HUES6 (cell line): ENCODE measurements around the gene APOA4.

Experiments used
- H3K27ac ChIP-seq: 2 replicates; pipeline ENCODE4 v1.7.0; 2013; ENCODE audit warnings: low read depth, mild to moderate bottlenecking, low read length, inconsistent platforms
- H3K27me3 ChIP-seq: 2 replicates; pipeline ENCODE4 v1.6.1; 2013; ENCODE audit warnings: low read length; ENCODE audit not compliant: control insufficient read depth, insufficient read depth
- H3K36me3 ChIP-seq: 2 replicates; pipeline ENCODE4 v1.6.1; 2013; ENCODE audit warnings: low read length; ENCODE audit not compliant: control insufficient read depth, insufficient read depth
- H3K4me1 ChIP-seq: 2 replicates; pipeline ENCODE4 v1.6.1; 2013; ENCODE audit warnings: low read length; ENCODE audit not compliant: control insufficient read depth, insufficient read depth
- H3K4me3 ChIP-seq: 2 replicates; pipeline ENCODE4 v1.5.1; 2013; ENCODE audit warnings: low read depth, low read length
- H3K9ac ChIP-seq: one replicate; pipeline ENCODE4 v1.6.1; 2013; ENCODE audit warnings: mild to moderate bottlenecking, low read length
- H3K9me3 ChIP-seq: 2 replicates; pipeline ENCODE4 v1.6.1; 2013; ENCODE audit warnings: low read depth, low read length; ENCODE audit not compliant: control insufficient read depth, insufficient read depth

APOA4 gene

GRCh38 chr11:116788534-116788933 lies 34.6 kb downstream of the APOA4 start:
- peak overlapping the region; percentile 95 for H3K4me3 ChIP-seq
- peaks cover 13% of the 10 kb centered on the region for H3K4me1 ChIP-seq
- H3K9ac ChIP-seq, result peak overlapping the region; percentile 66
- no peaks in the 10 kb centered on the region for H3K9me3 ChIP-seq
- peaks cover 33% of the 10 kb centered on the region for H3K36me3 ChIP-seq
- no peak overlapping the region for H3K27ac ChIP-seq
- H3K27me3 ChIP-seq, result peaks cover 32% of the 10 kb centered on the region

GRCh38 chr11:116787786-116788486 lies 35.2 kb downstream of the APOA4 start, which contains the start of gene ZPR1:
Gene ZPR1 (minus strand): TSS chr11:116788023. CDS start chr11:116787990, 33 bp downstream.
- Histone ChIP-seq H3K27me3 (peaks cover 32% of the 10 kb centered on the region), H3K9ac (peak within 1 kb of the TSS; percentile 66), H3K36me3 (peaks cover 39% of the 10 kb centered on the region), H3K4me1 (peaks cover 13% of the 10 kb centered on the region), H3K27ac (no peak within 1 kb of the TSS; the same call in 1 of the 2 replicates), H3K4me3 (peak within 1 kb of the TSS; percentile 95), H3K9me3 (no peaks in the 10 kb centered on the region)

DNA sequence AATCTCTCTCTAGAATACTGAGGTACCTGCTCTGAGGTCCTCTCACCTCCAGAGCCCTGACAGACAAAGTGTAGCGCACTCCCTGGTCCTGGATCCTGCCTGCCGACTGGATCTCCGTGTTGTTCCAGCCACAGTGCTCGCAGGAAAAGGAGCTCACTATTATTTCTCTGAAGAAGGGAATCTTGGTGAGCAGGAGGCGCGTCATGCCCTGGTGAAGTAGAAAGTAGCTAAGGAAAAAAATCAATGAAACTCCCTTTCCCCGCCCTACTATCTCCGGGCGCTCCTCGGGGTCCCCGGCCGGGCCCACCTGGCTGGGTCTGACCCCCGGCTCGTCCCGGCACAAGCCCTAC lies 35.7 kb downstream of the APOA4 start:
- Histone ChIP-seq H3K4me1 (peaks cover 13% of the 10 kb centered on the region), H3K27ac (no peak overlapping the region; the same call in 1 of the 2 replicates), H3K27me3 (peaks cover 32% of the 10 kb centered on the region), H3K36me3 (peaks cover 44% of the 10 kb centered on the region), H3K9ac (peak overlapping the region; percentile 66), H3K9me3 (no peaks in the 10 kb centered on the region), H3K4me3 (peak overlapping the region; percentile 95)

DNA sequence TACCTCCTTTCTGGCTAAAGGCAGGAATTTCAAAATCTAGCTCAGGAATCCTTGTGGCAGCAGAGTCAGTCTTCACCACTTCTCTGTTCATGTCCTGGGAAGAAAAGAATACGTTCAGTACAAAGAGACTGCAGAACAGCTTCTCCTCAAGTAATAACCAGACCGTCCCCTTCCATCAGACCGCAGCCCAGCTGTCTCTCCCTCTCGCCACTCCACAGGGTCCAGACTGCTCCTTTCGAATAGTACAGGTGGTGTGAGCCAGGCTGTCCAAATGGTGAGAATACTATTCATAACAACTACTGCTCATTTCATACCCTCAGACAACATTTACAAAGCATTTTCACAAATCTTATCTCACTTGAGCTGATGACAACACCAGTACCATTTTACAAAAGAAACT lies 36.1 kb downstream of the APOA4 start:
- Histone ChIP-seq H3K27me3 (peaks cover 30% of the 10 kb centered on the region), H3K27ac (no peak overlapping the region), H3K4me3 (peak overlapping the region; percentile 95), H3K36me3 (peaks cover 49% of the 10 kb centered on the region), H3K9ac (peak overlapping the region; percentile 66), H3K9me3 (no peaks in the 10 kb centered on the region), H3K4me1 (peaks cover 13% of the 10 kb centered on the region)

DNA sequence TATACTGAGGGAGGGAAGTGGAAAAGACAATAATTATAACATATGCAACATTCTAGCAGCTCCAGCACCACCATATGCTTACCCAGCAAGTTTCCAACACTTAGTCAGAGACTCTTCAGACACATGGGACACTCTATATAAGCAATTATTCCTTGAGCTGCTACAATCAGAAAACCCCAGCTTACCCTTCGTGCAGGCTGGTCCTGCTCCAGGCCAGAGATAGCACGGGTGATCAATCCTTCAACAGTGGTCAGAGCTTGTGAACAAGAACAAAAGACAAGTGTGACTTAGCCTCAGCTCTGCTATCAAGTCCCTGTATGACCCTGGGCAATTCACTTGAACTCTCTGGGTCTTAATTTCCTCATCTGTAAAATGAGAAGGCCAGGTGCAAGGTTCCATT lies 36.8 kb downstream of the APOA4 start:
- H3K27me3 ChIP-seq, result peaks cover 28% of the 10 kb centered on the region
- H3K36me3 ChIP-seq, result peaks cover 52% of the 10 kb centered on the region
- H3K9ac ChIP-seq, result no peak overlapping the region
- H3K27ac ChIP-seq, result no peak overlapping the region
- H3K4me3 ChIP-seq, result peak overlapping the region; percentile 95; the same call in 1 of the 2 replicates
- peaks cover 8% of the 10 kb centered on the region for H3K4me1 ChIP-seq
- no peaks in the 10 kb centered on the region for H3K9me3 ChIP-seq

- Histone ChIP-seq H3K27ac (no peak overlapping the region), H3K4me3 (no peak overlapping the region), H3K36me3 (peaks cover 85% of the 10 kb centered on the region), H3K9me3 (no peaks in the 10 kb centered on the region), H3K4me1 (0 out of 2 replicates have a peak, but pooled peaks cover 4% of the 10 kb centered on the region), H3K9ac (no peak overlapping the region), H3K27me3 (no peaks in the 10 kb centered on the region)
Observed at GRCh38 chr11:116782728-116783127, 40.4 kb downstream of the APOA4 start.

- peaks cover 70% of the 10 kb centered on the region for H3K36me3 ChIP-seq
- H3K27ac ChIP-seq, result no peak overlapping the region
- no peaks in the 10 kb centered on the region for H3K27me3 ChIP-seq
Observed at GRCh38 chr11:116778556-116778955, 44.5 kb downstream of the APOA4 start.

GRCh38 chr11:116777056-116777455 lies 46.0 kb downstream of the APOA4 start:
- Histone ChIP-seq H3K27ac (no peak overlapping the region), H3K9me3 (no peaks in the 10 kb centered on the region), H3K4me3 (no peak overlapping the region), H3K9ac (no peak overlapping the region), H3K4me1 (peaks cover 5% of the 10 kb centered on the region; the same call in 1 of the 2 replicates), H3K27me3 (no peaks in the 10 kb centered on the region), H3K36me3 (peaks cover 55% of the 10 kb centered on the region)

More at GRCh38 chr11:116778556-116778955, 44.5 kb downstream of the APOA4 start:
- Histone ChIP-seq H3K4me3 (no peak overlapping the region), H3K4me1 (peaks cover 3% of the 10 kb centered on the region; the same call in 1 of the 2 replicates), H3K9me3 (no peaks in the 10 kb centered on the region), H3K9ac (no peak overlapping the region)

GRCh38 chr11:116776522-116776984 lies 46.6 kb downstream of the APOA4 start:
- peaks cover 9% of the 10 kb centered on the region; the same call in 1 of the 2 replicates for H3K4me1 ChIP-seq
- no peaks in the 10 kb centered on the region for H3K9me3 ChIP-seq
- H3K36me3 ChIP-seq, result peaks cover 52% of the 10 kb centered on the region
- no peak overlapping the region for H3K9ac ChIP-seq
- H3K27me3 ChIP-seq, result no peaks in the 10 kb centered on the region
- no peak overlapping the region for H3K27ac ChIP-seq
- H3K4me3 ChIP-seq, result no peak overlapping the region

GRCh38 chr11:116775975-116776374 lies 47.1 kb downstream of the APOA4 start:
- H3K9ac ChIP-seq, result no peak overlapping the region
- H3K27ac ChIP-seq, result no peak overlapping the region
- H3K4me3 ChIP-seq, result no peak overlapping the region
- H3K9me3 ChIP-seq, result no peaks in the 10 kb centered on the region
- H3K36me3 ChIP-seq, result peaks cover 47% of the 10 kb centered on the region
- H3K27me3 ChIP-seq, result no peaks in the 10 kb centered on the region
- H3K4me1 ChIP-seq, result peaks cover 13% of the 10 kb centered on the region; the same call in 1 of the 2 replicates

DNA sequence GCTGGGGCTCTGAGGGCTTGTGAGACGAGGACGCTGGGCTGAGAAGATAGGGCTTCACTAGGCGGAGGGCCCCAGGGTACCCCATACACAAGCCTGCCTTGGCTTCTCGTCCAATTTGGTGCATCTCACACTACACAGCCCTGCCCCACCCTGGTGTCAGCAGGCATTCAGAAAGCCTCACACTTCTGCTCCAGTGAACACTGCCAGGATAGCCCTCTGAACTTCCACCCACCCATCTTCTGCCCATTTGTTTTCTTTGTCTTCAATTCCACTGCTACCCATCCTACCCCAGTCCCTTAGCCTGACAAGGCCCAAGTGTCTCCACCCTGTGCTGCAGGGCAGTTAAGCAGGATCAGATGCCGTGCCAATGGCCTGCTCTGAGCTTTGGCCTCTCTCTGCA lies 48.4 kb downstream of the APOA4 start:
- Histone ChIP-seq H3K27me3 (no peaks in the 10 kb centered on the region), H3K4me3 (no peak overlapping the region), H3K9ac (no peak overlapping the region), H3K36me3 (peaks cover 37% of the 10 kb centered on the region), H3K9me3 (no peaks in the 10 kb centered on the region), H3K27ac (no peak overlapping the region), H3K4me1 (peaks cover 13% of the 10 kb centered on the region; the same call in 1 of the 2 replicates)
